ENCODE data around the gene CCNDBP1.

Gene CCNDBP1

GRCh38 chr15:43207024-43207423 lies 21.8 kb downstream of the CCNDBP1 start:
- Mint-ChIP-seq H3K4me3 (no peak overlapping the region), H3K27ac (no peak overlapping the region), H3K9me3 (no peaks in the 10 kb centered on the region), H3K36me3 (no peaks in the 10 kb centered on the region), H3K4me1 (peaks cover 9% of the 10 kb centered on the region), H3K27me3 (peaks cover 36% of the 10 kb centered on the region)
- no peak for ATAC-seq

GRCh38 chr15:43208052-43209002 lies 23.1 kb downstream of the CCNDBP1 start:
- H3K27me3 Mint-ChIP-seq: peaks cover 36% of the 10 kb centered on the region
- H3K4me1 Mint-ChIP-seq: peaks cover 9% of the 10 kb centered on the region
- no peaks in the 10 kb centered on the region for H3K9me3 Mint-ChIP-seq
- H3K4me3 Mint-ChIP-seq: no peak overlapping the region
- no peak for ATAC-seq
- no peaks in the 10 kb centered on the region for H3K36me3 Mint-ChIP-seq
- no peak overlapping the region for H3K27ac Mint-ChIP-seq

- no peaks in the 10 kb centered on the region for H3K9me3 Mint-ChIP-seq
- H3K4me1 Mint-ChIP-seq: peaks cover 5% of the 10 kb centered on the region
- no peak overlapping the region for H3K27ac Mint-ChIP-seq
- H3K36me3 Mint-ChIP-seq: no peaks in the 10 kb centered on the region
- H3K4me3 Mint-ChIP-seq: no peak overlapping the region
- no peak for ATAC-seq
- peaks cover 36% of the 10 kb centered on the region for H3K27me3 Mint-ChIP-seq
Observed at GRCh38 chr15:43209059-43209824, 24.0 kb downstream of the CCNDBP1 start.

- Mint-ChIP-seq H3K27me3 (peaks cover 36% of the 10 kb centered on the region), H3K4me3 (no peak overlapping the region), H3K9me3 (no peaks in the 10 kb centered on the region), H3K36me3 (no peaks in the 10 kb centered on the region), H3K4me1 (no peaks in the 10 kb centered on the region), H3K27ac (no peak overlapping the region)
- no peak for ATAC-seq
Observed at GRCh38 chr15:43210172-43210745, 25.1 kb downstream of the CCNDBP1 start.

- no peak for ATAC-seq
- H3K9me3 Mint-ChIP-seq: no peaks in the 10 kb centered on the region
- H3K4me1 Mint-ChIP-seq: no peaks in the 10 kb centered on the region
- H3K27ac Mint-ChIP-seq: no peak overlapping the region
- peaks cover 36% of the 10 kb centered on the region for H3K27me3 Mint-ChIP-seq
- no peak overlapping the region for H3K4me3 Mint-ChIP-seq
- H3K36me3 Mint-ChIP-seq: no peaks in the 10 kb centered on the region
Observed at GRCh38 chr15:43210807-43211206, 25.6 kb downstream of the CCNDBP1 start.

GRCh38 chr15:43211224-43211735 lies 26.1 kb downstream of the CCNDBP1 start:
- H3K27me3 Mint-ChIP-seq: peaks cover 36% of the 10 kb centered on the region
- H3K4me1 Mint-ChIP-seq: no peaks in the 10 kb centered on the region
- no peak overlapping the region for H3K4me3 Mint-ChIP-seq
- no peak overlapping the region for H3K27ac Mint-ChIP-seq
- no peaks in the 10 kb centered on the region for H3K36me3 Mint-ChIP-seq
- ATAC-seq: no peak
- H3K9me3 Mint-ChIP-seq: no peaks in the 10 kb centered on the region

- no peak for ATAC-seq
- Mint-ChIP-seq H3K4me1 (no peaks in the 10 kb centered on the region), H3K27ac (no peak overlapping the region), H3K27me3 (peaks cover 36% of the 10 kb centered on the region), H3K4me3 (no peak overlapping the region), H3K9me3 (no peaks in the 10 kb centered on the region), H3K36me3 (no peaks in the 10 kb centered on the region)
Observed at GRCh38 chr15:43212299-43212698, 27.1 kb downstream of the CCNDBP1 start.

- Mint-ChIP-seq H3K36me3 (no peaks in the 10 kb centered on the region), H3K27me3 (peaks cover 33% of the 10 kb centered on the region), H3K4me3 (no peak overlapping the region), H3K27ac (no peak overlapping the region), H3K9me3 (no peaks in the 10 kb centered on the region), H3K4me1 (no peaks in the 10 kb centered on the region)
- ATAC-seq: no peak
Observed at GRCh38 chr15:43212951-43213350, 27.7 kb downstream of the CCNDBP1 start.

GRCh38 chr15:43213466-43213865 lies 28.3 kb downstream of the CCNDBP1 start:
- H3K4me3 Mint-ChIP-seq: no peak overlapping the region
- no peak overlapping the region for H3K27ac Mint-ChIP-seq
- no peak for ATAC-seq
- no peaks in the 10 kb centered on the region for H3K4me1 Mint-ChIP-seq
- no peaks in the 10 kb centered on the region for H3K36me3 Mint-ChIP-seq
- H3K9me3 Mint-ChIP-seq: no peaks in the 10 kb centered on the region
- peaks cover 28% of the 10 kb centered on the region for H3K27me3 Mint-ChIP-seq

- Mint-ChIP-seq H3K27ac (no peak overlapping the region), H3K9me3 (no peaks in the 10 kb centered on the region), H3K4me1 (no peaks in the 10 kb centered on the region), H3K4me3 (no peak overlapping the region), H3K27me3 (peaks cover 21% of the 10 kb centered on the region), H3K36me3 (no peaks in the 10 kb centered on the region)
- ATAC-seq: no peak
Observed at GRCh38 chr15:43214169-43214568, 29.0 kb downstream of the CCNDBP1 start.

- Mint-ChIP-seq H3K36me3 (no peaks in the 10 kb centered on the region), H3K9me3 (no peaks in the 10 kb centered on the region), H3K27ac (no peak overlapping the region), H3K27me3 (peaks cover 16% of the 10 kb centered on the region), H3K4me1 (no peaks in the 10 kb centered on the region), H3K4me3 (no peak overlapping the region)
- no peak for ATAC-seq
Observed at GRCh38 chr15:43214592-43215295, 29.5 kb downstream of the CCNDBP1 start.

GRCh38 chr15:43215961-43216360 lies 30.8 kb downstream of the CCNDBP1 start:
- no peaks in the 10 kb centered on the region for H3K9me3 Mint-ChIP-seq
- H3K36me3 Mint-ChIP-seq: no peaks in the 10 kb centered on the region
- peaks cover 16% of the 10 kb centered on the region for H3K27me3 Mint-ChIP-seq
- no peak overlapping the region for H3K27ac Mint-ChIP-seq
- ATAC-seq: no peak
- H3K4me1 Mint-ChIP-seq: no peaks in the 10 kb centered on the region
- H3K4me3 Mint-ChIP-seq: no peak overlapping the region

- no peaks in the 10 kb centered on the region for H3K9me3 Mint-ChIP-seq
- H3K27me3 Mint-ChIP-seq: peaks cover 17% of the 10 kb centered on the region
- no peak overlapping the region for H3K4me3 Mint-ChIP-seq
- H3K36me3 Mint-ChIP-seq: no peaks in the 10 kb centered on the region
- no peak overlapping the region for H3K27ac Mint-ChIP-seq
- no peaks in the 10 kb centered on the region for H3K4me1 Mint-ChIP-seq
- ATAC-seq: no peak
Observed at GRCh38 chr15:43218908-43219706, 33.9 kb downstream of the CCNDBP1 start.

Data from stimulated activated memory B cell treated with anti-CD40 and anti-IgM and Interleukin-4, amounts not matched to agents 10 μg/mL and 1 μg/mL and 100 μg/mL, for 72 hours (primary cell).